ENCODE data around the gene PARP14. TPM values are rescaled to one million over a fixed set of nuclear protein-coding genes. Genes with fewer than 3 reads are reported as not detected.
A peak's percentile ranks its signal among the peaks of the same experiment; 100 is the strongest.
"Not testable (repeated sequence)": the region's sequence is repeated elsewhere in the genome, so short reads cannot be mapped to it uniquely, and the experiment has no call there.

PARP14 gene
- total and polyA plus RNA-seq, 8 donors = 5.0 to 49.7 (median 21.6) TPM

DNA sequence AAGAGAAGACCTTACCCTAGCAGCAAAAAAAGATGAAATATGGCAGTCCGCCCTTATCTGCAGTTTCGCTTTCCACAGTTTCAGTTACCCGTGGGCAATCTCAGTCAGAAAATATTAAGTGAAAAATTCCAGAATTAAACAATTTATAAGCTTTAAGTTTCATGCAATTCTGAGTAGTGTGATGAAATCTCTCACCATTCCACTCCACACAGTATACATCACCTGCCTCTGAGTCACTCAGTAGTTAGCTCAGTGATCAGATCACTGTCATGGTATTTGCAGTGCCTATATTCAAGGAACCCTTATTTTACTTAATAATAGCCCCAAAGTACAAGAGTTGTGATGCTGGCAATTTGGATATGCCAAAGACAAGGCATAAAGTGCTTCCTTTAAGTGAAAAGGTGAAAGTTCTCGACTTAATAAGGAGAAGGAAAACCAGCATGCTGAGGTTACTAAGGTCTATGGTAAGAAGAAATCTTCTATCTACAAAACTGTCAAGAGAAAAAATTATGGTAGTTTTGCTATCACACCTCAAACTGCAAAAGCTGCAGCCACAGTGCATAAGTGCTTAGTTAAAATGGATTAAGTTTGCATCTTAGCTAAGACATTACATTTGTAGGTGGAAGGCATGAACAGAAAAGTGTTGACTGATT is 64.9 kb downstream of the PARP14 start:
- WGBS, 5 donors = 93 to 97% (median 95%) methylated on average over 4 of the region's 4 CpGs
- Histone ChIP-seq H3K4me1 (no peaks in the 10 kb centered on the region), H3K9me3 (no peaks in the 10 kb centered on the region), H3K4me3 (no peak overlapping the region), H3K36me3 (peaks cover 4 to 40% (median 21%) of the 10 kb centered on the region in 4 donors), H3K27me3 (no peaks in the 10 kb centered on the region), H3K27ac (no peak overlapping the region)
- no peak for TF ChIP-seq POLR2A (IDR thresholded peaks at IDR 0.05)
- TF ChIP-seq, protein P1, sequence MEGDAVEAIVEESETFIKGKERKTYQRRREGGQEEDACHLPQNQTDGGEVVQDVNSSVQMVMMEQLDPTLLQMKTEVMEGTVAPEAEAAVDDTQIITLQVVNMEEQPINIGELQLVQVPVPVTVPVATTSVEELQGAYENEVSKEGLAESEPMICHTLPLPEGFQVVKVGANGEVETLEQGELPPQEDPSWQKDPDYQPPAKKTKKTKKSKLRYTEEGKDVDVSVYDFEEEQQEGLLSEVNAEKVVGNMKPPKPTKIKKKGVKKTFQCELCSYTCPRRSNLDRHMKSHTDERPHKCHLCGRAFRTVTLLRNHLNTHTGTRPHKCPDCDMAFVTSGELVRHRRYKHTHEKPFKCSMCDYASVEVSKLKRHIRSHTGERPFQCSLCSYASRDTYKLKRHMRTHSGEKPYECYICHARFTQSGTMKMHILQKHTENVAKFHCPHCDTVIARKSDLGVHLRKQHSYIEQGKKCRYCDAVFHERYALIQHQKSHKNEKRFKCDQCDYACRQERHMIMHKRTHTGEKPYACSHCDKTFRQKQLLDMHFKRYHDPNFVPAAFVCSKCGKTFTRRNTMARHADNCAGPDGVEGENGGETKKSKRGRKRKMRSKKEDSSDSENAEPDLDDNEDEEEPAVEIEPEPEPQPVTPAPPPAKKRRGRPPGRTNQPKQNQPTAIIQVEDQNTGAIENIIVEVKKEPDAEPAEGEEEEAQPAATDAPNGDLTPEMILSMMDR (IDR thresholded peaks at IDR 0.05) = no peak
- TF ChIP-seq EP300 (IDR thresholded peaks at IDR 0.05) = no peak
- no peak for TF ChIP-seq POLR2AphosphoS5 (IDR thresholded peaks at IDR 0.05)
- intact Hi-C loops (cut with DNase I; ENCODE audit: low total_unique reads) = no loop called here
- DNase-seq = no peak

DNA sequence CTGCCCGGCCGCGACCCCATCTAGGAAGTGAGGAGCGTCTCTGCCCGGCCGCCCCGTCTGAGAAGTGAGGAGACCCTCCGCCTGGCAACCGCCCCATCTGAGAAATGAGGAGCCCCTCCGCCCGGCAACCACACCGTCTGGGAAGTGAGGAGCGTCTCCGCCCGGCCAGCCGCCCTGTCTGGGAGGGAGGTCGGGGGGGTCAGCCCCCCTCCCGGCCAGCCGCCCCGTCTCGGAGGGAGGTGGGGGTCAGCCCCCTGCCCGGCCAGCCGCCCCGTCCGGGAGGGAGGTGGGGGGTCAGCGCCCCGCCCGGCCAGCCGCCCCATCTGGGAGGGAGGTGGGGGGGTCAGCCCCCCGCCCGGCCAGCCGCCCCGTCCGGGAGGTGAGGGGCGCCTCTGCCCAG is 66.7 kb downstream of the PARP14 start:
- H3K27ac ChIP-seq; intact Hi-C loops (cut with DNase I; ENCODE audit: low total_unique reads); H3K4me1 ChIP-seq; DNase-seq; H3K9me3 ChIP-seq; H3K27me3 ChIP-seq; H3K4me3 ChIP-seq: not testable (repeated sequence)
- H3K36me3 ChIP-seq = peaks cover 4 to 49% (median 23%) of the 10 kb centered on the region in 4 donors
- WGBS, 5 donors = 91 to 100% (median 100%) methylated on average over 1 to 25 of the region's 35 CpGs

DNA sequence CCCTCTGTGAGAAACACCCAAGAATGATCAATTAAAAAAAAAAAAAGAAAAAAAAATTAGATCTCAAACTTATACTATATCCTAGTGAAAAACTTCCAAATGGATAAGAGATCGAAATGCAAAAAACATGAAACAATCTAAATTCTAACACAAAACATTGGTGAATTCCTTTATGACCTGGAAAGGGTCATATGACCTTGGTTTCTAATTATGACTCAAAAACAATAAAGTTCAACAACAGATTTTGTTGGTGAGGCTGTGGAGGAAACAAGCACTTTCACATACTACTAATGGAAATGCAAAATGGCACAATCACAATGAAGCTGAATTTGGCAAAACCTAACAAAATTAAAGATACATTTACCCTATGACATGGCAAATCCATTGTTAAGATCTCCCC is 67.7 kb downstream of the PARP14 start:
- Histone ChIP-seq H3K4me3 (no peak overlapping the region), H3K9me3 (no peaks in the 10 kb centered on the region), H3K27me3 (no peaks in the 10 kb centered on the region), H3K4me1 (no peaks in the 10 kb centered on the region), H3K36me3 (peaks cover 0 to 47% (median 19%) of the 10 kb centered on the region in 4 donors), H3K27ac (no peak overlapping the region)
- WGBS, 5 donors = 98 to 100% (median 100%) methylated on average over 1 of the region's 1 CpG
- DNase-seq = no peak
- no peak for TF ChIP-seq EP300 (IDR thresholded peaks at IDR 0.05)
- no peak for TF ChIP-seq POLR2AphosphoS5 (IDR thresholded peaks at IDR 0.05)
- no peak for TF ChIP-seq POLR2A (IDR thresholded peaks at IDR 0.05)
- TF ChIP-seq, protein P1 (IDR thresholded peaks at IDR 0.05) = no peak
- intact Hi-C loops (cut with DNase I; ENCODE audit: low total_unique reads) = no loop called here

DNA sequence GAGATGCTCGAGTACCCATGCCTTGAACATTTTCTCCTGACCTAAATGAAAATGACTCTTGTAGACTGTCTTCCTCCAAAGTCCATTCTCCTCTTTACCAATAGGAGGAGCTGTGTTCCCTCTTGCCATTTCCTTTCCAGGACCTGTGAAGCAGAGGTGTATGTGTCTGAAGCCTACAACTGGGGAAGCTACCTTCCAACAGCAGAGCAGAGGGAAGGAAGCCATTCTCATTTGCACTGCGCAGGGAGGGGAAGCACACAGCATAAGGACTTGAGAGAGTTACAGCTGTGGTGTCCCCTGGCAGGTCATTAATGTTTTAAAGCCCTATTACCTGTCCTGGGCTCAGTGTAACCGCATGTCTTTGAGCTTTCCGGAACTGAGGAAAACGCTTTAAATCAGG is 74.3 kb downstream of the PARP14 start:
- 81 to 90% (median 86%) methylated on average over 5 of the region's 5 CpGs for WGBS, 5 donors
- no peaks in the 10 kb centered on the region for H3K27me3 ChIP-seq
- DNase-seq = peak in 1 of 2 donors; percentile 65

More for the DNA sequence above, 74.3 kb downstream of the PARP14 start:
- intact Hi-C loops (cut with DNase I; ENCODE audit: low total_unique reads) = no loop called here
- Histone ChIP-seq H3K4me1 (peaks cover 0 to 10% (median 7%) of the 10 kb centered on the region in 4 donors), H3K27ac (no peak overlapping the region), H3K9me3 (no peaks in the 10 kb centered on the region), H3K36me3 (peaks cover 3 to 50% (median 39%) of the 10 kb centered on the region in 4 donors), H3K4me3 (no peak overlapping the region)
- no peak for TF ChIP-seq EP300 (IDR thresholded peaks at IDR 0.05)
- peak in 1 of 3 donors; percentile 33 for TF ChIP-seq POLR2AphosphoS5 (IDR thresholded peaks at IDR 0.05)
- TF ChIP-seq, protein P1 (IDR thresholded peaks at IDR 0.05) = peak in 5 of 7 experiments; percentile 50 to 64 (median 60)

Measured in stomach (tissue), 9 donors.